HuH-7.5 (cell line): ENCODE measurements around the gene PRPF39.
"Not testable (repeated sequence)": the region's sequence is repeated elsewhere in the genome, so short reads cannot be mapped to it uniquely, and the experiment has no call there.

Experiments
- DNase-seq: peaks from one replicate; pipeline ENCODE4 v3.0.0; 2011; ENCODE audit warnings: low spot score

Gene PRPF39

GRCh38 chr14:45140661-45141187 lies 56.8 kb downstream of the PRPF39 start:
- no peak for DNase-seq

DNA sequence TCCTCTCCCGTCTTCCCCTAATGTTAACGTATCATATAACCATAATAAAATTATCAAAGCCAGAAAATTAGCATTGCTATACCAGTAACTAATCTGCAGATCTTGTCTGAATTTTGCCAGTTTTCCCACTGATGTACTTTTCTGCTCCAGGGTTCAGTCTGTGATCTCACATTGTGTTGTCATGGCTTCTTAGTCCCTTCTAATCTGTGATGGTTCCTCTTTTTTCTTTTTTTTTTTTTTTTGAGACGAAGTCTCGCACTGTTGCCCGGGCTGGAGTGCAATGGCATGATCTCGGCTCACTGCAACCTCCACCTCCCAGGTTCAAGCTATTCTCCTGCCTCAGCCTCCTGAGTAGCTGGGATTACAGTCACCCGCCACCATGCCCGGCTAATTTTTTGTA lies 58.2 kb downstream of the PRPF39 start:
- not testable (repeated sequence) for DNase-seq

GRCh38 chr14:45144658-45145057 lies 60.7 kb downstream of the PRPF39 start:
- DNase-seq, result no peak

- no peak for DNase-seq
These were observed 61.3 kb downstream of the PRPF39 start for GRCh38 chr14:45145214-45145613.

DNA sequence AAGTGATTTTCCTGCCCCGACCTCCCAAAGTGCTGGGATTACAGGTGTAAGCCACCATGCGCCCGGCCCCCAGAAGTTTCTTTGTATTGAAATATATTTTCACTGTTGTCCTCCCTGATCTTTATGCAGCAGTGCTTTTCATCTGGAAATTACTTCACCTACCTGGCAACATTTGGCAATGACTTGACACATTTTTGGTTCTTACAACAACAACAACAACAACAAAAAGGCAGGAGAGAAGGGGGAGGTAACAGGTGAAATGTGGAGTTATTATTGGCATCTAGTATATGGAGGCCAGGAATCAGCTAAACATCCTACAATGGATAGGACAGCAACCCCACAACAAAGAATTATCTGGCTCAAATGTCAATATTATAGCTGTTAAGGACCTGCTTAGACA lies 65.7 kb downstream of the PRPF39 start:
- no peak for DNase-seq

DNA sequence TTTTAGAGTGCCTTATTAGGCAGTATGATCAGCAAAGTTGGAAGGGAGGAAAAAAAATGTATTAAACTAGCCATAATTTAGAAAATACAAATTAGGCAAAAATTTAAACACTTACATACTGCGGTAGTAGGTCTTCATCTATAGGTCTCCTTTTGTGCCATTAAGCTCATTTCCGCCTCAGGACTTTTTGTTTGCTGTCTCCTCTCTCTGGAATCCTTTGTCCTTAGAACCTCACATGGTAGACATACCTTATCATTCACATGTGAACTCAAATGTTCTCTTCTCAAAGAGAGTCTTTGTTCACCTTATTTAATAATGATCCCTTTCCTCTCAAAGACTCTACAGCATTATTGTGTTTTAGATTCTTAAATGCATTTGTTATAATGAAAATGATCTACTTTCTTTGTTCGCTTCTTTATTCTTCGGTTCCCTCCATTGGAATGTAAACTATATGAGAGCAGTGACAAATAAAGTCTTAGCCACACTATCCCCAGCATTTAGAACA lies 66.5 kb downstream of the PRPF39 start:
- no peak for DNase-seq

- no peak for DNase-seq
These were observed 72.2 kb downstream of the PRPF39 start for GRCh38 chr14:45156067-45156466.
